Muscle layer of duodenum (tissue), 2 donors: Measurements from ENCODE around the gene IL16.

Source experiments
- H3K27ac ChIP-seq: one replicate; pipeline ENCODE4 v1.7.0; 2013; ENCODE audit warnings: mild to moderate bottlenecking, low read length
- H3K27me3 ChIP-seq: one replicate; pipeline ENCODE4 v1.7.0; 2013; ENCODE audit warnings: low read depth, mild to moderate bottlenecking, control low read depth, low read length
- H3K36me3 ChIP-seq, 2 donors: one replicate each; pipeline ENCODE4 v1.7.0; 2013; ENCODE audit warnings: low read length in 2 of 2, control low read depth in 1 of 2, mild to moderate bottlenecking in 1 of 2; ENCODE audit not compliant: insufficient read depth in 2 of 2, control insufficient read depth in 1 of 2
- H3K4me1 ChIP-seq, 2 donors: one replicate each; pipeline ENCODE4 v1.7.0; 2013; ENCODE audit warnings: low read length in 2 of 2, mild to moderate bottlenecking in 2 of 2, control low read depth in 1 of 2, moderate library complexity in 1 of 2; ENCODE audit not compliant: insufficient read depth in 2 of 2, control insufficient read depth in 1 of 2
- H3K4me3 ChIP-seq, 2 donors: one replicate each; pipeline ENCODE4 v1.7.0; 2013; ENCODE audit warnings: low read length in 2 of 2, low read depth in 1 of 2, mild to moderate bottlenecking in 1 of 2
- H3K9me3 ChIP-seq, 2 donors: one replicate each; pipeline ENCODE4 v1.7.0; 2013; ENCODE audit warnings: low read length in 2 of 2, control low read depth in 1 of 2, mild to moderate bottlenecking in 1 of 2; ENCODE audit not compliant: control insufficient read depth in 1 of 2
- donor health status: healthy.

Gene IL16

DNA sequence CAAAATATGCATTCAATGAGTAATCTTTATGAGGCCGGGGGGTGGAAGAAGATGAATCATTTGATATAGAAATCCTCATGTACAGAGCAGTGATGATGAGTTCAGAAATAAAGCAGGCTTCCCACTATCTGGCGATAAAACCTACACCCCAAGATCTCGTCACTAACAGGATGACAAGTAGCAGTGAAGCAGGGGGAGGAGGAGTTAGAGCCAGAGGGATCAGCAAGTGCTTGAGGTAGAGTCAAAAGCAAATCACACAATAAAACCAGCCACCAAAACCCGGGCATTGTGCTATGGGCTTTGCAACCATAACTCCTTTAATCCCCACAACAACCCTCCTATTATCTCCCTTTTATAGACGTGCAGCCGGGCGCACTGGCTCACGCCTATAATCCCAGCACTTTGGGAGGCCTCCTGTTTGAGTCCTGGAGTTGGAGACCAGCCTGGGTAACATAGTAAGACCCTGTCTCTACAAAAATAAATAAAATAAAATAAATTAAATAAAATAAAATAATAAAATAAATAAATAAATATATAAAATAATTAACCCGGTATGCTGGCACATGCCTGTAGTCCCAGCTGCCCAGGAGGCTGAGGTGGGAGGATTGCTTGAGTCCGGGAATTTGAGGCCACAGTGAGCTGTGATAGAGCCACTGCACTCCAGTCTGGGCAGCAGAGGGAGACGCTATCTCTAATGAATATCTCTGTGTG, 74.3 kb downstream of the IL16 start:
- peaks cover 8 to 10% of the 10 kb centered on the region in 2 donors for H3K4me1 ChIP-seq
- no peak overlapping the region for H3K4me3 ChIP-seq
- no peaks in the 10 kb centered on the region for H3K36me3 ChIP-seq
- no peaks in the 10 kb centered on the region for H3K9me3 ChIP-seq
- no peak overlapping the region for H3K27ac ChIP-seq
- H3K27me3 ChIP-seq: no peaks in the 10 kb centered on the region

DNA sequence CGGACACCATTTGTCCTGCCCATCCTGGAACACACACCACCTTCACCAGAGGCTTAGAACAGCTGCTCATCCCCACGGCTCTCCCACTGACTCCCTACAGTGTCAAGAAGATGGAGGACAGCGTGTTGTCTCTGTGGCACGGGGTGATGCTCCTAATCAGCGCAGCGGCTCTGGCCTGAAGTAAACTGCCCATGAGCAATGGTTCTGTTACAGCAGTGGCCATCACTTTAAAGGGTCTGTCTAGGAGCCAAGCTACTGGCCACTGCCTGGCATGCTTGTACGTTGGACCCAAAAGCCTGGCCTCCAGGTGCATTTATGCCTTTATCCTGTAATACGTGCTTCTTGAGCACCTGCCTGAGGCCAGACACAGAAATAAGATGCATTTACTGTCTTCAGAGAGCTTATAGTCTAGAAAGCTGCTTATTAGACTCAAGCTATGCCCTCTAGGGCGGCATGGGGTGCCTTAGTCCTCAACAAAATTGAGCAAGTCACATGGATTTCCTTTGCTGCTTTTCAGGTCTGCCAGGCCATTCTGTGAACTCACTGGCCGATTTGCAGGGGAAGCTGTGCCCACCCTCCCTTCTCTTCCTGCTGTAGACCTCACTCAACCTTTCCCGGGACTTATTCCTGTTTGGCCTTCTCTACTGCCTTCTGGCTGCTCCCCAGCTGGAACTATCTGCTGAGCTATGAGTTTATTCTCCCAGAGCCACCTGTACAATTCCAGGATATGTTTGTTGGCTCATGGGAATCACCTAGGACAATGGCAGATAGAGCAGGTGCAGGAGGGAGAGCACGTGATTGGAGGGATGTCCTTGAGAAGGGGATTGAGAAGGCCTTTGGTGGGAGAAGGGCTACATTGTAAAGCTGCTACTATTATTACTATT, 75.3 kb downstream of the IL16 start:
- H3K4me1 ChIP-seq: peaks cover 4 to 5% of the 10 kb centered on the region in 2 donors
- H3K4me3 ChIP-seq: no peak overlapping the region
- no peak overlapping the region for H3K27ac ChIP-seq
- H3K36me3 ChIP-seq: no peaks in the 10 kb centered on the region
- H3K9me3 ChIP-seq: peaks cover 0 to under 1% of the 10 kb centered on the region in 2 donors
- no peaks in the 10 kb centered on the region for H3K27me3 ChIP-seq

DNA sequence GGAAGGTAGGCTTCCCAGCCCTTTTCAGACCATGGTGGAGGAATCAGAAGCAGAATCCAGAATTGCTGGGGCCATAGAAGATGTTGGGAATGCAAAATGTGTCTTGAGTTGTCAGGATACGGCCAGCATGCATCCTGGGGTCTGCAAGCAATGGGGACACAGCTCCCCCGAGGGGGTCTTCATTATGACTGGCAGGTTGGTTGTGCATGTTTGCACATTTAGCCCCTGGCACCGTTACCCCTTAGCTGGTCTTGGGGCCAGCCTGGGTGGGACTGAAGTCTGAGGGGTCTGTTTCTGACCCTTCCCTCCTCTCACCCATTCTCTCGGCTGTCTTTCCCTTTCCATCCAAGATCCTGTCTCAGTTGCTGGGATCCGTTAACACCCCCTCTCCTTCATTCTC, 76.5 kb downstream of the IL16 start:
- H3K9me3 ChIP-seq: peaks cover 0 to 4% of the 10 kb centered on the region in 2 donors
- H3K27ac ChIP-seq: no peak overlapping the region
- no peaks in the 10 kb centered on the region for H3K36me3 ChIP-seq
- H3K4me3 ChIP-seq: no peak overlapping the region
- peaks cover 4 to 5% of the 10 kb centered on the region in 2 donors for H3K4me1 ChIP-seq
- no peaks in the 10 kb centered on the region for H3K27me3 ChIP-seq

DNA sequence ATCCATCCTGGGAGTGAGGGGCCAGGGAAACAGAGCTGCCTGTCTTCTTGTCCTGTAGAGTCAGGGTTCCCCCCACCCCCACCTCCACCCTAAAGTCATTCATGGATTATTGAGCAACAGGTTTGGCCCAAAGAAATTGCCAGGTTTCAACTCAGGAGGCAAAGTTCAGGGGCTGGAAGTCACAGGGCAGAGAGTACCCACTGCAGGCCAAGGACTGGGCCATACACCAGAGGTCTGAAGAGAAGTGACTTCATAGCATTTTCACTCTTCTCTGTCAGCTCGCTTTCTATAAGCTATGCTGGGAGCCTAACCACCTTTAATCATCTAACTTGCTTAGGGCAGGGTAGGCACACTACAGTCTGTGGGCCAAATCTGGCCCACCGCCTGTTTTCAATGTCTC, 77.2 kb downstream of the IL16 start:
- H3K36me3 ChIP-seq: no peaks in the 10 kb centered on the region
- no peak overlapping the region for H3K4me3 ChIP-seq
- H3K27me3 ChIP-seq: no peaks in the 10 kb centered on the region
- H3K27ac ChIP-seq: no peak overlapping the region
- H3K4me1 ChIP-seq: peaks cover 4 to 5% of the 10 kb centered on the region in 2 donors
- H3K9me3 ChIP-seq: peaks cover 0 to 4% of the 10 kb centered on the region in 2 donors

DNA sequence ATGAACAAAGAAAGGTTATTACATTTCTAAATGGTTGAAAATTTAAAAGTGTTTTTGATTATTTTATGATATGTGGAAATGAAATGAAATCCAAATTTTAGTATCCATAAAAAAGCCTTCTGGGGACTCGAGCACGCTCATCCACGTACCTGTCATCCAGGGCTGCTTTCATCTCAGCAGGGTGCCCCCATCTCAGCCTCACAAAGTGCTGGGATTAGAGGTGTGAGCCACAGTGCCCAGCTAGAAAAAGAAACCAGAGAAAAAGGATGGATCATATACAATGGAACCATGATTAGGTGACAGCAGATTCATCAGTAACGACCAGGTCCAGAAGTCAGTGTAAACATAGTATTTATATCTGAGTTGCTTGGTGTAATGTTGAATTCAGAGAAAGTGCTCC, 77.6 kb downstream of the IL16 start:
- H3K9me3 ChIP-seq: peaks cover 0 to 4% of the 10 kb centered on the region in 2 donors
- no peaks in the 10 kb centered on the region for H3K27me3 ChIP-seq
- peaks cover 4 to 5% of the 10 kb centered on the region in 2 donors for H3K4me1 ChIP-seq
- no peaks in the 10 kb centered on the region for H3K36me3 ChIP-seq
- no peak overlapping the region for H3K27ac ChIP-seq
- no peak overlapping the region for H3K4me3 ChIP-seq

DNA sequence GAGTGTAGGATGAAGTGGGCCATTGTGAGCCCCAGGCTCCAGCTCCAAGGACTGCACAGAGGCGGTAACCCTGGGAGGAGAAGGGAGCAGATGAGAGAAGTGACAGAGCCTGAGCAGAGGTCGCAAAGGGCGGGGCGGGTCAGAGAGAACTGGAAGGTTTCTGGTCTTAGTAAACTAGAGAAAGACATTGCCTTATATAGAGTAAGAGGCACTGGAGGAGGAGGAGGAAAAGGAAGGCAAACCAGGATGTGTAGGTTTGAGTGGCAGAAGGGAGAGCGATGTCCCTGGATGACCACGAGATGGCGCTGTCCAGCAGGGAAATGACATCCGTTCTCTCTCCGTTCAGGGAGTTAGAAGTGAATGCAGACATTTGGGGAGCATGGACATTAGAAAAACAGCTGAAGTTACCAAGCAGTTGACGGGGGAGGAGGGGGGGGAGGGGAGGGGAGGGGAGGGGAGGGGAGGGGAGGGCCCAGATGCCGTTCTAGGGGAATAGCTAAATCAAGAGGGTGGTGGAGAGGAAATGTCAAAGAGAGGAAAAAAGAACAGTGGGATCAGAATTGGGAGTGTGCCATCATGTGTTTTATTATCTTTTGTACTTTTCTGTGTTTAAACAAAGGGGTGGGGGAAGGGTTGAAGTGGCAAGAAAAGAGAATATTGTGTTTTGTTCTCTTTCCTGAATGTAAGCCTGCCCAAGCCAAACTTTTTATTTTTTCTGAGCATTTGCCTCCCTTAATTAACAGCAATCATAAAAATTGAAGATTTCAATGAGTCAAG, 78.4 kb downstream of the IL16 start:
- no peaks in the 10 kb centered on the region for H3K27me3 ChIP-seq

DNA sequence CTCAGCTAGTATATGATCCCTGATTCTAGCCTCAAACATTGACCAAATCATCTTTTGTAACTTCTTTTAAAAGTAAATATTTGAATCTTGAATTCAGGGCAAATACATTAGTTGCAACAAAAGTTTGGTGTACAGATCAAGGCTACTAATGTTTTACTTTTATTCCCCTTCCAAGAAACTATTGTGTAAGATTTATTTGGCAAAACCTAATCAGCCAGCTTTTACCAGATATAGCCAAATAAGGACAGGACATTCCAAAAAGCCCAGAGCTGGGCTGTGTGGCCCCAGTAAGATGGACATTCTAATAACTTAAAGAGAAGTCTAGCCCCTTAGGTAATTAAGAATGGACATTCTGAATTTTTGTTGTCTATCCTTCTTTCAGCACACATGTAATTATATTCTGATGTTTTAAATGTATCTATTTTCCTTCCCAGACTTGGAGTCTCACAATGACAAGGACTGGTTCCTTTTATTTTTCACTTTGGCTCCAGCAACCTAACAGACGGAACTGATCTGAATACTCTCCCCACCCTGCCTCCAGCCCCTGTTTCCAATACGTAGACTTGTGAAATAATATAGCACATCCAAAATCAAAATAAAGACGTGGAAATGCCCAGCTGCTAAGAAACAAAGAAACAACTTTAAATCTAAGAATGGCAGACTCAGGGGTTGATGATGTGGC, 79.2 kb downstream of the IL16 start:
- Histone ChIP-seq H3K27ac (no peak overlapping the region), H3K27me3 (no peaks in the 10 kb centered on the region), H3K4me1 (peaks cover 4 to 5% of the 10 kb centered on the region in 2 donors), H3K9me3 (peaks cover 0 to 4% of the 10 kb centered on the region in 2 donors), H3K36me3 (no peaks in the 10 kb centered on the region), H3K4me3 (no peak overlapping the region)

More for the DNA sequence above, 78.4 kb downstream of the IL16 start:
- Histone ChIP-seq H3K4me3 (no peak overlapping the region), H3K27ac (no peak overlapping the region), H3K36me3 (no peaks in the 10 kb centered on the region), H3K4me1 (peaks cover 4 to 5% of the 10 kb centered on the region in 2 donors), H3K9me3 (peaks cover 0 to 4% of the 10 kb centered on the region in 2 donors)

DNA sequence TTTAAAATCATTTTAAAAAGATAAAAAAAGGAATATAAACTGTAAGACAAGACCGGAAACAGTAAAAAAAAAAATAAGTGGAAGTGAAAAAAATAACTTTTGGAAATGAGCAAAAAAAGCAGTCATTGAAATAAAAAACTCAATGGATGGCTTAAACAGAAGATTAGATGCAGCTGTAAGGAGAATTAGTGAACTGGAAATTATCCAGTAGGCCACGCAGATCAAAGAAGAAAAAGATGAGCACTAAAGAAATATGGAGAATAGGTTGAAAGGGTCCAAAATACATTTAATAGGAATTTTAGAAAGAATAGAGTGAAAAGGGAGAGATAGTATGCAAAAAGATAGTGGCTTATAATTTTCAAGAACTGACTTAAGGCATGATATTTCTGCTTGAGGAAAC, 80.3 kb downstream of the IL16 start:
- Histone ChIP-seq H3K27ac (no peak overlapping the region), H3K27me3 (no peaks in the 10 kb centered on the region), H3K4me1 (peaks cover 4 to 5% of the 10 kb centered on the region in 2 donors), H3K9me3 (peaks cover 0 to 4% of the 10 kb centered on the region in 2 donors), H3K36me3 (no peaks in the 10 kb centered on the region), H3K4me3 (no peak overlapping the region)

DNA sequence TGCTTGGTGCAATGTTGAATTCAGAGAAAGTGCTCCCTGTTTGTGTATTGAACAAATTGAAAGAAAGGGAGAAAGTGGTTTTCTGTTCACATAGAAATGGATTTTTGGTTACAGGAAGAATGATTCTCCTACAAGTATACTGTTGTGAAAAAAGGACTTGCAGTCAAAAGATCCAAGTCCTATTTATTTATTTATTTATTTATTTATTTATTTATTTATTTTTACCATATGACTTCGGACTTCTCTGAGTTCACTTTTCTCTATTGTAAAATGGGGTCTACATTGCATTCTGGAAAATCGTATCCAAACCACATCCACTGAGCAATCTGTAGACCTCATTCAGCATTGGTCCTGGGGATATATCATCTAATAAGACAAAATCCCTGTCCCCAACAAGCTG, 81.2 kb downstream of the IL16 start:
- no peak overlapping the region for H3K27ac ChIP-seq
- H3K4me1 ChIP-seq: peaks cover 4 to 5% of the 10 kb centered on the region in 2 donors
- H3K27me3 ChIP-seq: no peaks in the 10 kb centered on the region
- H3K36me3 ChIP-seq: no peaks in the 10 kb centered on the region
- H3K4me3 ChIP-seq: no peak overlapping the region
- peaks cover 0 to 4% of the 10 kb centered on the region in 2 donors for H3K9me3 ChIP-seq

DNA sequence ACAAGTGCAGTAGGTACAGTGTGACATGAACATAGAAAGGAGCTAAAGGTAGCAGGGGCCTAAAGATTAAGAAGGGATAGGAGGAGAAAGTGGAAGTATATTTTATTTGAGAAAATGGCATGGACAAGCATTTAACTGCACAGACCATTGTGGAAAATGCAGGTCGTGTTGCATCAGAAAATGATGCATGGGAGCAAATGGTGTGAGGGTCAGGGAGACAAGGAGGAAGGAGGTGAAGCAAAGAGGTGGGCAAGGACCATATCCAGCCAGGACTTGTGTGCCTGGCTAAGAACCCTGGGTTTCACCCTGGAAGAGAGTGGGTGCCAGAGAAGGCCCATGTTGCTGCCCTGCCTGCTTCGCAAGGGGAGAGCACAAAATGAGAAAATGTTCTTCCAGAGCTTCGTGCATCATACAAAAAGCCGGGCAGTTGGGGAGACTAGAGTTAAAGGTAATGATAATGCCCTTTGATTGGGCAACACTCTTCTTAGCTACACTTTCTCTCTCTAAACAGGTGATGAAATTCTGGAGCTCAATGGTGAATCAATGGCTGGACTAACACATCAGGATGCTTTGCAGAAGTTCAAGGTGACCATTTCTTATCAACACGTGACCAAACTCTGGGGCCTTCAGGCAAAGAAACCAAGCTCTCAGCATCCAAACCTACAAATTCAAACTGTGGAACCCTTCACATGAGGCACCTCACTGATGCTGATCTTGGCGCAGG, 81.8 kb downstream of the IL16 start:
- no peaks in the 10 kb centered on the region for H3K36me3 ChIP-seq
- no peaks in the 10 kb centered on the region for H3K27me3 ChIP-seq
- peaks cover 4 to 5% of the 10 kb centered on the region in 2 donors for H3K4me1 ChIP-seq
- no peak overlapping the region for H3K27ac ChIP-seq
- H3K4me3 ChIP-seq: no peak overlapping the region
- H3K9me3 ChIP-seq: peaks cover 0 to 4% of the 10 kb centered on the region in 2 donors
